ENCODE data around the gene UBALD1. TPM values are rescaled to one million over a fixed set of nuclear protein-coding genes. Genes with fewer than 3 reads are reported as not detected.

The UBALD1 gene
- polyA plus RNA-seq, 1 donor (not counting 4 experiments of a cell fraction or from before 2014, with no cell fraction given) = 4.0 TPM

DNA sequence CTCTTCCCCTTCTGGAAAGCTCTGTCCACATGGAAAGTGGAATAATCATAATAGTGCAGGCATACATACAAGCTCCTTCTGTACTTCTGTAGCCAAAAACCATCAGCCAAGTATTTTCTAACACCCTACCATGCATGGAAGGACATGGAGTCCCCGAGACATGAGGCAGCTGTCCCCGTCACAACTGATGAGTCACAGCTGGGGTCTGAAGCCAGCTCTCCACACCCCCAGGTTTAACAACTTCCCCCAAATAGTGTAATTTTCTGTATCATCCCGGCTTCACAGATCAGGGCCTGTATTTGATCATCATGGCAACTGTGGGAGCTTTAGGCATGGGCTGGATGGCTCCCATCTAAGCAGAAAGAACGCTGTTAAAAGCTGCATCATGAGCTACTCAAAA lies 42.0 kb downstream of the UBALD1 start:
- dilution Hi-C loops (cut with MboI; ENCODE audit: extremely low pct_ligation_motif_present, low sequenced_read_pairs) = no loop called here
- Histone ChIP-seq H4K20me1 (ENCODE audit: control insufficient read depth, extremely low read depth, insufficient read depth, low read length) (no peaks in the 10 kb centered on the region), H3K4me2 (ENCODE audit: control insufficient read depth, extremely low read depth, insufficient read depth, low read depth, low read length) (no peak overlapping the region), H3K4me3 (ENCODE audit: control insufficient read depth in 2 of 3, extremely low read depth in 1 of 3, insufficient read depth in 2 of 3, low read depth in 1 of 3, low read length in 3 of 3) (no peak overlapping the region), H3K27me3 (ENCODE audit: control insufficient read depth, extremely low read depth, insufficient read depth, low read length) (peaks cover 2% of the 10 kb centered on the region), H3K27ac (ENCODE audit: control insufficient read depth, insufficient read depth, low read length) (no peak overlapping the region), H3K79me2 (ENCODE audit: control insufficient read depth, insufficient read depth, low read length) (no peaks in the 10 kb centered on the region), H3K4me1 (ENCODE audit: control insufficient read depth, extremely low read depth, insufficient read depth, low read length) (no peaks in the 10 kb centered on the region), H3K9ac (ENCODE audit: control insufficient read depth, extremely low read depth, insufficient read depth, low read length) (no peak overlapping the region), H3K36me3 (ENCODE audit: control insufficient read depth in 2 of 2, extremely low read depth in 1 of 2, insufficient read depth in 2 of 2, low read length in 2 of 2) (no peaks in the 10 kb centered on the region), H2AFZ (ENCODE audit: control insufficient read depth, low read length) (no peak overlapping the region), H3K9me1 (ENCODE audit: control insufficient read depth, extremely low read depth, insufficient read depth, low read length) (no peaks in the 10 kb centered on the region), H3K9me3 (ENCODE audit: control insufficient read depth, low read depth, low read length) (no peaks in the 10 kb centered on the region)
- no peak for FAIRE-seq
- DNase-seq (ENCODE audit: low read depth, low spot score) = no peak
- TF ChIP-seq, protein P1, sequence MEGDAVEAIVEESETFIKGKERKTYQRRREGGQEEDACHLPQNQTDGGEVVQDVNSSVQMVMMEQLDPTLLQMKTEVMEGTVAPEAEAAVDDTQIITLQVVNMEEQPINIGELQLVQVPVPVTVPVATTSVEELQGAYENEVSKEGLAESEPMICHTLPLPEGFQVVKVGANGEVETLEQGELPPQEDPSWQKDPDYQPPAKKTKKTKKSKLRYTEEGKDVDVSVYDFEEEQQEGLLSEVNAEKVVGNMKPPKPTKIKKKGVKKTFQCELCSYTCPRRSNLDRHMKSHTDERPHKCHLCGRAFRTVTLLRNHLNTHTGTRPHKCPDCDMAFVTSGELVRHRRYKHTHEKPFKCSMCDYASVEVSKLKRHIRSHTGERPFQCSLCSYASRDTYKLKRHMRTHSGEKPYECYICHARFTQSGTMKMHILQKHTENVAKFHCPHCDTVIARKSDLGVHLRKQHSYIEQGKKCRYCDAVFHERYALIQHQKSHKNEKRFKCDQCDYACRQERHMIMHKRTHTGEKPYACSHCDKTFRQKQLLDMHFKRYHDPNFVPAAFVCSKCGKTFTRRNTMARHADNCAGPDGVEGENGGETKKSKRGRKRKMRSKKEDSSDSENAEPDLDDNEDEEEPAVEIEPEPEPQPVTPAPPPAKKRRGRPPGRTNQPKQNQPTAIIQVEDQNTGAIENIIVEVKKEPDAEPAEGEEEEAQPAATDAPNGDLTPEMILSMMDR (optimal IDR thresholded peaks at IDR 0.05 in 1 of 3, IDR thresholded peaks at IDR 0.05 in 1 of 3, conservative IDR thresholded peaks at IDR 0.05 in 1 of 3; ENCODE audit: extremely low read depth in 1 of 3, insufficient read depth in 2 of 3, low read length in 3 of 3) = no peak
- TF ChIP-seq EZH2 (IDR thresholded peaks at IDR 0.05; ENCODE audit: low read length) = no peak

DNA sequence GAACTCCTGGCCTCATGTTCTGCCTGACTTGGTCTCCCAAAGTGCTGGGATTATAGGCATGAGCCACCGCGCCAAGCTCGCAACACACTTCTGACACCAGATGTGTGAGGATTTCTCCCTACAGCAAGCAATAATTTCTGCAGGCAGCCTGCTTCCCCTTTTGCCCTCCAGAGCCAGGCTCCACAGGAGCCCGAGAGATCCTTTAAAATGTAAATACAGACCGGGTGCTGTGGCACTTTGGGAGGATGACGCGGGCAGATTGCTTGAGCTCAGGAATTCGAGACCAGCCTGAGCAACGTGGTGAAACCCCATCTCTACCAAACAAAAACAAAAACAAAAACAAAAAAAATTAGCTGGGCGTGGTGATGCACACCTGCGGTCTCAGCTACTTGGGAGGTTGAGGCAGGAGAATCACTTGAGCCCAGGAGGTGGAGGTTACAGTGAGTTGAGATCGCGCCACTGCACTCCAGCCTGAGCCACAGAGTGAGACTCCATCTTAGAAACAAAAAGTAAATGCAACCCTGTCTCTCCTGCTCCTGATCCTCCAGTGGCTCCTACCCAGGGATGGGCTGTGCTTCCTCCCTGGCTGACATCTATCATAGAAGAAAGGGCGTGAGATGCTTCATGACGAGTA lies 43.9 kb downstream of the UBALD1 start:
- H3K36me3 ChIP-seq (ENCODE audit: control insufficient read depth in 2 of 2, extremely low read depth in 1 of 2, insufficient read depth in 2 of 2, low read length in 2 of 2) = no peaks in the 10 kb centered on the region
- H3K27ac ChIP-seq (ENCODE audit: control insufficient read depth, insufficient read depth, low read length) = no peak overlapping the region
- dilution Hi-C loops (cut with MboI; ENCODE audit: extremely low pct_ligation_motif_present, low sequenced_read_pairs) = no loop called here
- no peak overlapping the region for H2AFZ ChIP-seq (ENCODE audit: control insufficient read depth, low read length)
- H3K4me1 ChIP-seq (ENCODE audit: control insufficient read depth, extremely low read depth, insufficient read depth, low read length) = no peaks in the 10 kb centered on the region
- H3K27me3 ChIP-seq (ENCODE audit: control insufficient read depth, extremely low read depth, insufficient read depth, low read length) = peaks cover 2% of the 10 kb centered on the region
- DNase-seq (ENCODE audit: low read depth, low spot score) (no peak), FAIRE-seq (no peak)
- no peaks in the 10 kb centered on the region for H4K20me1 ChIP-seq (ENCODE audit: control insufficient read depth, extremely low read depth, insufficient read depth, low read length)
- TF ChIP-seq EZH2 (IDR thresholded peaks at IDR 0.05; ENCODE audit: low read length) = no peak
- TF ChIP-seq, protein P1 (optimal IDR thresholded peaks at IDR 0.05 in 1 of 3, IDR thresholded peaks at IDR 0.05 in 1 of 3, conservative IDR thresholded peaks at IDR 0.05 in 1 of 3; ENCODE audit: extremely low read depth in 1 of 3, insufficient read depth in 2 of 3, low read length in 3 of 3) = no peak
- H3K4me3 ChIP-seq (ENCODE audit: control insufficient read depth in 2 of 3, extremely low read depth in 1 of 3, insufficient read depth in 2 of 3, low read depth in 1 of 3, low read length in 3 of 3) = no peak overlapping the region
- H3K79me2 ChIP-seq (ENCODE audit: control insufficient read depth, insufficient read depth, low read length) = no peaks in the 10 kb centered on the region
- no peaks in the 10 kb centered on the region for H3K9me1 ChIP-seq (ENCODE audit: control insufficient read depth, extremely low read depth, insufficient read depth, low read length)
- no peaks in the 10 kb centered on the region for H3K9me3 ChIP-seq (ENCODE audit: control insufficient read depth, low read depth, low read length)
- no peak overlapping the region for H3K9ac ChIP-seq (ENCODE audit: control insufficient read depth, extremely low read depth, insufficient read depth, low read length)
- no peak overlapping the region for H3K4me2 ChIP-seq (ENCODE audit: control insufficient read depth, extremely low read depth, insufficient read depth, low read depth, low read length)
